Sigmoid colon (tissue), 7 donors: ENCODE data around the gene SDR9C7. TPM values are rescaled to one million over a fixed set of nuclear protein-coding genes. Genes with fewer than 3 reads are reported as not detected.

Source experiments
- DNase-seq: peaks from one replicate; pipeline ENCODE4 v3.0.0-alpha.2; 2019
- H3K27ac ChIP-seq, 4 donors: fragments of 200-600 bp; sonication (generic); one replicate each; pipeline ENCODE4 v1.5.1; 2016 to 2019; ENCODE audit warnings: mild to moderate bottlenecking in 1 of 4
- H3K27me3 ChIP-seq, 3 donors: fragments of 200-600 bp; sonication (generic); one replicate each; pipeline ENCODE4 v1.5.1; 2019; ENCODE audit warnings: mild to moderate bottlenecking in 1 of 3
- H3K36me3 ChIP-seq, 4 donors: fragments of 200-600 bp; sonication (generic); one replicate each; pipeline ENCODE4 v1.5.1; 2016 to 2019
- H3K4me1 ChIP-seq, 4 donors: fragments of 200-600 bp; sonication (generic); one replicate each; pipeline ENCODE4 v1.5.1; 2017 to 2019
- H3K4me3 ChIP-seq, 4 donors: fragments of 200-600 bp; sonication (generic); one replicate each; pipeline ENCODE4 v1.5.1; 2017 to 2019; ENCODE audit warnings: mild to moderate bottlenecking in 2 of 4, moderate library complexity in 1 of 4
- H3K9me3 ChIP-seq, 4 donors: fragments of 200-600 bp in 3 of 4; sonication (generic) in 3 of 4; one replicate each; pipeline versions ENCODE4 v1.5.1 to v1.6.1; 2013 to 2019
- EP300 ChIP-seq, 4 donors: sonication (generic); formaldehyde crosslinking; IDR thresholded peaks; one replicate each; pipeline ENCODE4 v1.6.1; 2017; ENCODE audit warnings: antibody characterized with exemption in 4 of 4
- POLR2A ChIP-seq, 2 donors: fragments of 450-650 bp; IDR thresholded peaks; one replicate each; pipeline ENCODE4 v1.6.1; 2016; ENCODE audit warnings: antibody characterized with exemption in 2 of 2, mild to moderate bottlenecking in 2 of 2, moderate library complexity in 2 of 2
- POLR2AphosphoS5 ChIP-seq, 4 donors: sonication (generic); formaldehyde crosslinking; IDR thresholded peaks; one replicate each; pipeline ENCODE4 v1.6.1; 2017; ENCODE audit warnings: antibody characterized with exemption in 4 of 4
- WGBS, 2 donors: extraction: QIAGEN DNeasy Blood & Tissue Kit; methylation state at CpG; one replicate each; pipeline ENCODE4 v1.1.7; 2013; 5-methylcytosine and 5-hydroxymethylcytosine counted together
- intact Hi-C: fragments of 100-400 bp; cut with DNase I; formaldehyde crosslinking; loops from one replicate; pipeline ENCODE4 v1.15.1; 2023
- polyA plus RNA-seq, 3 donors: library from polyadenylated mRNA; stranded (reverse); fragments of 200-250 nt; gene quantifications; one replicate each; pipeline ENCODE4 v1.2.3, GENCODE V29; 2013
- total RNA-seq, 4 donors: library from RNA; depleted of rRNA; stranded (reverse); fragments of >200 nt; gene quantifications; one replicate each; pipeline ENCODE4 v1.1.0, GENCODE V29; 2016
- TF ChIP-seq, protein P1 (sequence below), 4 experiments: fragments of 450-650 bp in 3 of 4; fragments of 200-600 bp in 1 of 4; IDR thresholded peaks; one replicate each; pipeline ENCODE4 v1.5.1; 2016 to 2019; ENCODE audit warnings: antibody characterized with exemption in 4 of 4, mild to moderate bottlenecking in 3 of 4, moderate library complexity in 2 of 4
- donor health status: healthy with polysubstance abuse.
- donor health status: Bipolar disorder and iron deficiency.
- donor health status: healthy.

The SDR9C7 gene
- total and polyA plus RNA-seq, 7 donors = 0.03 to 0.55 TPM; not detected in 5

- TF ChIP-seq POLR2A (IDR thresholded peaks at IDR 0.05) (no peak), EP300 (IDR thresholded peaks at IDR 0.05) (no peak), POLR2AphosphoS5 (IDR thresholded peaks at IDR 0.05) (no peak)
- TF ChIP-seq, protein P1, sequence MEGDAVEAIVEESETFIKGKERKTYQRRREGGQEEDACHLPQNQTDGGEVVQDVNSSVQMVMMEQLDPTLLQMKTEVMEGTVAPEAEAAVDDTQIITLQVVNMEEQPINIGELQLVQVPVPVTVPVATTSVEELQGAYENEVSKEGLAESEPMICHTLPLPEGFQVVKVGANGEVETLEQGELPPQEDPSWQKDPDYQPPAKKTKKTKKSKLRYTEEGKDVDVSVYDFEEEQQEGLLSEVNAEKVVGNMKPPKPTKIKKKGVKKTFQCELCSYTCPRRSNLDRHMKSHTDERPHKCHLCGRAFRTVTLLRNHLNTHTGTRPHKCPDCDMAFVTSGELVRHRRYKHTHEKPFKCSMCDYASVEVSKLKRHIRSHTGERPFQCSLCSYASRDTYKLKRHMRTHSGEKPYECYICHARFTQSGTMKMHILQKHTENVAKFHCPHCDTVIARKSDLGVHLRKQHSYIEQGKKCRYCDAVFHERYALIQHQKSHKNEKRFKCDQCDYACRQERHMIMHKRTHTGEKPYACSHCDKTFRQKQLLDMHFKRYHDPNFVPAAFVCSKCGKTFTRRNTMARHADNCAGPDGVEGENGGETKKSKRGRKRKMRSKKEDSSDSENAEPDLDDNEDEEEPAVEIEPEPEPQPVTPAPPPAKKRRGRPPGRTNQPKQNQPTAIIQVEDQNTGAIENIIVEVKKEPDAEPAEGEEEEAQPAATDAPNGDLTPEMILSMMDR (IDR thresholded peaks at IDR 0.05) = no peak
- H3K4me1 ChIP-seq = no peaks in the 10 kb centered on the region
- intact Hi-C loops = no loop called here
- H3K9me3 ChIP-seq = peaks cover 0 to 5% (median 0%) of the 10 kb centered on the region in 4 donors
- H3K4me3 ChIP-seq = no peak overlapping the region
- no peaks in the 10 kb centered on the region for H3K36me3 ChIP-seq
- no peaks in the 10 kb centered on the region for H3K27me3 ChIP-seq
- no peak overlapping the region for H3K27ac ChIP-seq
- WGBS, 2 donors = 66 to 79% methylated on average over 2 of the region's 2 CpGs
- no peak for DNase-seq
Measured at GRCh38 chr12:56958422-56958821, 24.2 kb upstream of the SDR9C7 start.

DNA sequence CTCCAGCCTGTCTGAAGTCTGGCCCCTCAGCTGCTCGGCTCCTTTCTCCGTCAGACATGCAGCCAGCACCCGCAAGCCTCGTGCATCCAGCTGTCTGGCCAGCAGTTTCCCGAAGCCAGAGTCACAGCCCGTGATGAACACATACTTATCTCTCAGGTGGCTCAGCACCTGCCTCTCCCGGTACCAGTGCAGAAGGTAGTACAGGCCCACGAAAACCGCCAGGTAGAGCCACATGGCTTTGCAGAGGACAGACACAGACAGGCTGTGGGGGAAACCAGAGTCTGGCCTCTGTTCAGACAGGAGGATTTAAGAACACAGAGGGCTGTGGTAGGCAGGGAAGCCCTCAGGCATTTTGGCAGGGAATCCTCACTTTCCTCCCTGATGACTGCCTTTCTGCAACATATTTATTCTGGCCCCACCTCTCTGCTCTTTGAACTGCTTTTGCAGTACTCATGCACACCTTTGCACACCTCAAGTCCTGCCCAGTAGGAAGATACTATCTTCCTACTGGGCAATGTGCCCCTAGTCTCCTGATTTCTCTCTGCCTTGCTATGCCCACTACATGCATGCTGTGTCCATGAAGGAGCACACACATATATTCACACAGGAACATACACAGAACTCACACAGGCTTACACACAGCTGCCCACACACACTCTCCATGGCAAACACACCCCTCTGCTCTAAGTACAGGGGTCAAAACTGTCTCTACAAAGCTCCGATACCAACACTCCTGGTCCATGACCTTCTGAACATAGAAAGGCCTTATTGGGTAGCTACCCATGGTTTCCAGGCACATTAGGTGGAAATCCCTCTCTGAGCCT lies 23.2 kb upstream of the SDR9C7 start, which contains the start of gene RDH16:
RDH16 (minus strand) TSS at position 380 of the 824 bp plus-strand sequence; CDS start at position 234, 146 bp downstream.
- H3K9me3 ChIP-seq = peaks cover 0 to 5% (median 0%) of the 10 kb centered on the region in 4 donors
- H3K4me1 ChIP-seq = no peaks in the 10 kb centered on the region
- intact Hi-C loops = no loop called here
- H3K36me3 ChIP-seq = no peaks in the 10 kb centered on the region
- TF ChIP-seq, protein P1 (IDR thresholded peaks at IDR 0.05) = no peak
- TF ChIP-seq EP300 (IDR thresholded peaks at IDR 0.05) (no peak), POLR2AphosphoS5 (IDR thresholded peaks at IDR 0.05) (no peak), POLR2A (IDR thresholded peaks at IDR 0.05) (no peak)
- no peak within 1 kb of the TSS for H3K27ac ChIP-seq
- DNase-seq = no peak
- no peak within 1 kb of the TSS for H3K4me3 ChIP-seq
- 25 to 78% methylated on average over 10 of the region's 10 CpGs for WGBS, 2 donors
- H3K27me3 ChIP-seq = no peaks in the 10 kb centered on the region

DNA sequence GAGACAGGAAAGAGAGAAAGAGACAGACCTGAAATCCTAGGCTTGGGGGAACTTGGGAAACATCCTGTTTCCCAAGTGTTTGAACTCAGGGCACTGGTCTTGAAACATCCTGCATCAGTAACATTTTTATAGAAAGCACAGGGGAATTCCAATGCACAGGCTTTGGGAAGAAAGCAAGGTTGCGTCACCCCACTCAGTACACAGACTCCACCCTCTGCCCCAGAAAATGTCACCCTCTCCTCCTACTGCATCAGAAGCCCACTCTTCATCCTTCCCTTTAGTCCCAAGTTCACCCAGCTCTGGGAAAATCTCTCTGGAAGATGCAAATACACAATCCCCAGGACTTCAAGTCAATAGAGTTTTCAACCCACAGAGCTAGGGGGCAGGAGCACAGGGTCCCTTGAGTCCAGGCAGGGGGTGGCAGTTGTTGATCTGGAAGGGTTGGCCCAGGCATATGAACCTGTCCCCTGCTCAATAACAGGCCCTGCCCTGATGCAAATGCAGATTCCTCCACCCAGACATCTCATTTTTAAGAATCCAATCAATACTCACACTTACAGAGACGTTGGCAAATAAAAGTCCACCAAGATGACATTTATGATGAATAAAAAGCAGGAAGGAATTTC lies 21.5 kb upstream of the SDR9C7 start:
- 73 to 80% methylated on average over 2 of the region's 2 CpGs for WGBS, 2 donors

DNA sequence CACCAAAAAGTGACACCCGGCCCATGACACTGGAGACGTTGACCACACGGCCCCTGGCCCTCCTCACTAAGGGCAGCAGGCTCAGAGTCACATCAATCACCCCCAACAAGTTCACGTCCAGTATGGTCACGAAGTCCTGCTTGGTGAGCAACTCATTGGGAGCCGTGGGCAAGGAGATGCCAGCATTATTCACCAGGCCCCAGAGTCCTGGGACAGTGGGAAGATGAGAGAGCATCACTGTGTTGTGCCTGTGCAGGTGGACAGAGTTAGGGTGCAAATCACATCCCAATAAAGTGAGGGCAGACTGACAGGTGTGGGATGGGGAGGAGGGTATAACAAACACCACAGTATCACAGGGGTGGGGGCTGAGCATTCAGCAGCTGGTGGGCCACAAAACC lies 20.7 kb upstream of the SDR9C7 start:
- Histone ChIP-seq H3K27me3 (no peaks in the 10 kb centered on the region), H3K36me3 (no peaks in the 10 kb centered on the region), H3K9me3 (peaks cover 0 to 5% (median 0%) of the 10 kb centered on the region in 4 donors), H3K4me3 (no peak overlapping the region), H3K4me1 (no peaks in the 10 kb centered on the region), H3K27ac (no peak overlapping the region)
- intact Hi-C loops = no loop called here
- 81 to 90% methylated on average over 6 of the region's 6 CpGs for WGBS, 2 donors
- TF ChIP-seq POLR2A (IDR thresholded peaks at IDR 0.05) (no peak), POLR2AphosphoS5 (IDR thresholded peaks at IDR 0.05) (no peak)
- no peak for DNase-seq

More for the DNA sequence above, 21.5 kb upstream of the SDR9C7 start:
- intact Hi-C loops = no loop called here
- Histone ChIP-seq H3K4me1 (no peaks in the 10 kb centered on the region), H3K36me3 (no peaks in the 10 kb centered on the region), H3K4me3 (no peak overlapping the region), H3K9me3 (peaks cover 0 to 5% (median 0%) of the 10 kb centered on the region in 4 donors), H3K27me3 (no peaks in the 10 kb centered on the region), H3K27ac (no peak overlapping the region)
- DNase-seq = no peak
- TF ChIP-seq, protein P1 (IDR thresholded peaks at IDR 0.05) = no peak
- TF ChIP-seq POLR2A (IDR thresholded peaks at IDR 0.05) (no peak), EP300 (IDR thresholded peaks at IDR 0.05) (no peak), POLR2AphosphoS5 (IDR thresholded peaks at IDR 0.05) (no peak)
